ENCODE data around the gene HOXB5. TPM values are rescaled to one million over a fixed set of nuclear protein-coding genes. Genes with fewer than 3 reads are reported as not detected.

The HOXB5 gene
- total and polyA plus RNA-seq, 2 experiments from 2014 or later: 0.27 to 4.4 TPM

- no peaks in the 10 kb centered on the region for H4K20me1 ChIP-seq (ENCODE audit: insufficient read depth, poor library complexity, severe bottlenecking)
- no peak for DNase-seq (ENCODE audit: low spot score)
- H2AFZ ChIP-seq: peak overlapping the region; percentile 47
- peaks cover 9% of the 10 kb centered on the region for H3K4me1 ChIP-seq (ENCODE audit: insufficient read depth)
- H3K79me2 ChIP-seq: peaks cover 25% of the 10 kb centered on the region
- 15% methylated on average over 34 of the region's 34 CpGs for WGBS (ENCODE audit: low lambda C conversion rate, missing lambda C conversion rate)
- no peaks in the 10 kb centered on the region for H3K9me3 ChIP-seq (ENCODE audit: low read depth)
- no peaks in the 10 kb centered on the region for H3K36me3 ChIP-seq (replicated peaks; ENCODE audit: insufficient read depth, low read depth)
- H3K27me3 ChIP-seq: peaks cover 93% of the 10 kb centered on the region
- H3K27ac ChIP-seq: peak overlapping the region; percentile 33
- peak overlapping the region; percentile 93 for H3K4me2 ChIP-seq
- TF ChIP-seq EZH2 (IDR thresholded peaks at IDR 0.05; ENCODE audit: borderline replicate concordance): no peak
- no peak for TF ChIP-seq CTCF (IDR thresholded peaks at IDR 0.05; ENCODE audit: poor library complexity)
- no peak for TF ChIP-seq EZH2phosphoT487 (IDR thresholded peaks at IDR 0.05; ENCODE audit: low read depth, severe bottlenecking, unreplicated experiment)
- no peak overlapping the region for H3K4me3 ChIP-seq
- H3K9me2 ChIP-seq (replicated peaks; ENCODE audit: insufficient read depth): no peaks in the 10 kb centered on the region
These were observed 7.0 kb downstream of the HOXB5 start for GRCh38 chr17:48586355-48587258.

DNA sequence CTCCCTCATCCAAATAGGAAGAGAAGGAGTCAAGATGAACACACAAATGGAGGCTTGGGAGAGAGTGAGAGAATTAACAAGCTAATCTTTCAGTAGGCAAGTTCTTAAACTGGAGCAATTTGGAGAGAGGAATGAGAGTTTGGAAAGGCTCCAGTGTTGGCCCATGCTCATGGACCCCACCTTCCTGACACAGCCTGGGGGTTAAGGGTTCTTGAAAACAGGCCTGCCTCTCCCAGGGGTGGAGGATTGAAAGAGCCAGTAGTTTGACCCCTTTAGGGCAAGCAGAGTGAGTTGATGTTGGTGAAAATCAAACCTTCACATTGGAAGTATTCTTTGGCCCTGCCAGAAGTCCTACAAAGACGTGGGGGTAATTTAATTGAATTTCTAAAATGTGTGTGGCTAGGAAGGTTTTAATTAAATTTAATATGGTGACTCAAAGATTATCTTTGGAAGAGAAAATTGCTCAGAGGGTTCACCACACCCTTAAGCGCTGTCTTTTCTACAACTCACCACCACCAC, 9.3 kb downstream of the HOXB5 start:
- Histone ChIP-seq H3K27me3 (peaks cover 94% of the 10 kb centered on the region), H3K79me2 (peaks cover 34% of the 10 kb centered on the region)
- WGBS (ENCODE audit: low lambda C conversion rate, missing lambda C conversion rate): 36% methylated on average over 2 of the region's 2 CpGs

DNA sequence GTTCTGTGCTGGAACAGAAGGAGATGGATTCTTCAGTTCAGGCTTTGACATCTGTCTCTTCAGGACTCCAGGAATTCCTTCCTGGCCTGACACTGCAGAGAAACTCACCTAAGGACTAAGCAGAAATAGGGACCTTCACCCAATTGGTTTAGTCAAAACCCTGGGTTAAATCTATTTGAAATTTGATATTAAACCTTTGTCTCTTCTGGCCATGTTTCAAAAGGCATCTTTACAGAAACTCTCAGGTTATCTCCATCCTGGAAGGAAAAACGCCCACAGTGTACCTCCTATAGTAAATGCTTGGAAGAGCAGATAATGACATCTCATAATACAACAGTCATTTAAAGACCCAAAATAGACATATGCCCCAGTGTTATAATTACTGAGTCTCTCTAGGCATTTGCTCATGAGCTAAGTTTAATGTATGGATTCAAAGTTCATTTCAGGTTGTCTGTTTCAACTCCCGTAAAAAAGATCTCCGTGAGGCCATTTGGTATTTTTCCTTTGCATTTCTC, 9.8 kb downstream of the HOXB5 start:
- peaks cover 38% of the 10 kb centered on the region for H3K79me2 ChIP-seq
- no peaks in the 10 kb centered on the region for H3K9me2 ChIP-seq (replicated peaks; ENCODE audit: insufficient read depth)
- H3K4me2 ChIP-seq: no peak overlapping the region
- H3K4me1 ChIP-seq (ENCODE audit: insufficient read depth): peaks cover 18% of the 10 kb centered on the region
- H3K9me3 ChIP-seq (ENCODE audit: low read depth): no peaks in the 10 kb centered on the region
- DNase-seq (ENCODE audit: low spot score): no peak
- H4K20me1 ChIP-seq (ENCODE audit: insufficient read depth, poor library complexity, severe bottlenecking): no peaks in the 10 kb centered on the region
- no peak overlapping the region for H3K4me3 ChIP-seq
- peaks cover 94% of the 10 kb centered on the region for H3K27me3 ChIP-seq
- no peaks in the 10 kb centered on the region for H3K36me3 ChIP-seq (replicated peaks; ENCODE audit: insufficient read depth, low read depth)
- H2AFZ ChIP-seq: no peak overlapping the region
- WGBS (ENCODE audit: low lambda C conversion rate, missing lambda C conversion rate): 55% methylated on average over 3 of the region's 3 CpGs
- peak; percentile 32 for TF ChIP-seq EZH2phosphoT487 (IDR thresholded peaks at IDR 0.05; ENCODE audit: low read depth, severe bottlenecking, unreplicated experiment)
- TF ChIP-seq CTCF (IDR thresholded peaks at IDR 0.05; ENCODE audit: poor library complexity): no peak
- no peak overlapping the region for H3K27ac ChIP-seq

More for the DNA sequence above, 9.3 kb downstream of the HOXB5 start:
- Histone ChIP-seq H3K4me2 (peak overlapping the region; percentile 93), H3K4me1 (ENCODE audit: insufficient read depth) (peaks cover 18% of the 10 kb centered on the region), H3K9me2 (replicated peaks; ENCODE audit: insufficient read depth) (no peaks in the 10 kb centered on the region), H3K4me3 (no peak overlapping the region), H3K27ac (no peak overlapping the region), H2AFZ (no peak overlapping the region), H3K36me3 (replicated peaks; ENCODE audit: insufficient read depth, low read depth) (no peaks in the 10 kb centered on the region), H4K20me1 (ENCODE audit: insufficient read depth, poor library complexity, severe bottlenecking) (no peaks in the 10 kb centered on the region), H3K9me3 (ENCODE audit: low read depth) (no peaks in the 10 kb centered on the region)
- TF ChIP-seq EZH2phosphoT487 (IDR thresholded peaks at IDR 0.05; ENCODE audit: low read depth, severe bottlenecking, unreplicated experiment): no peak
- no peak for TF ChIP-seq CTCF (IDR thresholded peaks at IDR 0.05; ENCODE audit: poor library complexity)
- no peak for TF ChIP-seq EZH2 (IDR thresholded peaks at IDR 0.05; ENCODE audit: borderline replicate concordance)
- no peak for DNase-seq (ENCODE audit: low spot score)
